Activated CD4-positive, alpha-beta memory T cell treated with anti-CD3 and anti-CD28 coated beads, Interleukin-2, amount 10 ng/mL, durations not matched to agents 7 days and 5 days (primary cell): ENCODE data around the gene ZNF532. TPM values are rescaled to one million over a fixed set of nuclear protein-coding genes. Genes with fewer than 3 reads are reported as not detected.

Experiments used
- CTCF ChIA-PET: fragments of 350-600 bp; sonication (Branson Sonifier 250); formaldehyde crosslinking; loops from one replicate; lab custom pipeline; 2021; ENCODE audit warnings: antibody characterized with exemption, inconsistent platforms; lab: Charles Lee
- POLR2A ChIA-PET: fragments of 350-600 bp; sonication (Branson Sonifier 250); formaldehyde crosslinking; loops from one replicate; lab custom pipeline; 2021; ENCODE audit warnings: antibody characterized with exemption; lab: Charles Lee
- DNase-seq: peaks from one replicate; pipeline ENCODE4 v3.0.0-alpha.2; 2020
- H3K27ac Mint-ChIP-seq: one replicate; pipeline ENCODE4 v1.8.0; 2021; ENCODE audit warnings: mild to moderate bottlenecking, mixed read lengths
- H3K27me3 Mint-ChIP-seq: one replicate; pipeline ENCODE4 v1.8.0; 2021; ENCODE audit warnings: mixed read lengths
- H3K36me3 Mint-ChIP-seq: one replicate; pipeline ENCODE4 v1.8.0; 2021; ENCODE audit warnings: low read depth, mixed read lengths
- H3K4me1 Mint-ChIP-seq: one replicate; pipeline ENCODE4 v1.8.0; 2021; ENCODE audit warnings: mixed read lengths
- H3K4me3 Mint-ChIP-seq: one replicate; pipeline ENCODE4 v1.8.0; 2021; ENCODE audit warnings: mild to moderate bottlenecking, mixed read lengths
- H3K9me3 Mint-ChIP-seq: one replicate; pipeline ENCODE4 v1.8.0; 2021; ENCODE audit warnings: mixed read lengths
- total RNA-seq, 2 experiments: library from RNA; stranded (reverse); gene quantifications; one replicate each; pipeline ENCODE4 v1.2.3, GENCODE V29; 2021

The ZNF532 gene
- total RNA-seq, 2 experiments from 2014 or later = 3.4 to 4.2 TPM

GRCh38 chr18:58858591-58859468 lies 5.8 kb upstream of the ZNF532 start:
- Mint-ChIP-seq H3K4me1 (peaks cover 14% of the 10 kb centered on the region), H3K27me3 (peaks cover 34% of the 10 kb centered on the region), H3K27ac (no peak overlapping the region), H3K4me3 (no peak overlapping the region), H3K36me3 (no peaks in the 10 kb centered on the region), H3K9me3 (no peaks in the 10 kb centered on the region)
- DNase-seq = no peak
- CTCF ChIA-PET = no interaction called here
- POLR2A ChIA-PET = no interaction called here

- CTCF ChIA-PET = no interaction called here
- POLR2A ChIA-PET = no interaction called here
- no peak overlapping the region for H3K4me3 Mint-ChIP-seq
- H3K27ac Mint-ChIP-seq = no peak overlapping the region
- H3K27me3 Mint-ChIP-seq = peaks cover 41% of the 10 kb centered on the region
- DNase-seq = no peak
- H3K36me3 Mint-ChIP-seq = no peaks in the 10 kb centered on the region
- H3K4me1 Mint-ChIP-seq = peaks cover 21% of the 10 kb centered on the region
- H3K9me3 Mint-ChIP-seq = no peaks in the 10 kb centered on the region
Observed at GRCh38 chr18:58859907-58860306, 4.8 kb upstream of the ZNF532 start.

GRCh38 chr18:58860747-58861231 lies 3.9 kb upstream of the ZNF532 start:
- H3K27me3 Mint-ChIP-seq = peaks cover 49% of the 10 kb centered on the region
- no peak overlapping the region for H3K27ac Mint-ChIP-seq
- H3K36me3 Mint-ChIP-seq = no peaks in the 10 kb centered on the region
- peaks cover 21% of the 10 kb centered on the region for H3K4me1 Mint-ChIP-seq
- no peak for DNase-seq
- CTCF ChIA-PET = no interaction called here
- POLR2A ChIA-PET = interaction anchor here (0.6 kb wide), 1 partner anchor 191 kb away, joined by 3 read pairs; no protein-coding TSS in a partner anchor
- H3K4me3 Mint-ChIP-seq = no peak overlapping the region
- H3K9me3 Mint-ChIP-seq = no peaks in the 10 kb centered on the region

- Mint-ChIP-seq H3K4me1 (peaks cover 21% of the 10 kb centered on the region), H3K27ac (no peak overlapping the region), H3K27me3 (peaks cover 53% of the 10 kb centered on the region), H3K36me3 (no peaks in the 10 kb centered on the region), H3K4me3 (no peak overlapping the region), H3K9me3 (no peaks in the 10 kb centered on the region)
- ChIA-PET POLR2A (no interaction called here), CTCF (no interaction called here)
- no peak for DNase-seq
Observed at GRCh38 chr18:58861353-58861752, 3.3 kb upstream of the ZNF532 start.

GRCh38 chr18:58861861-58862301 lies 2.8 kb upstream of the ZNF532 start:
- Mint-ChIP-seq H3K27me3 (peaks cover 57% of the 10 kb centered on the region), H3K9me3 (no peaks in the 10 kb centered on the region), H3K27ac (no peak overlapping the region), H3K4me3 (no peak overlapping the region), H3K36me3 (no peaks in the 10 kb centered on the region), H3K4me1 (peaks cover 21% of the 10 kb centered on the region)
- ChIA-PET POLR2A (no interaction called here), CTCF (no interaction called here)
- no peak for DNase-seq

GRCh38 chr18:58862356-58862755 lies 2.3 kb upstream of the ZNF532 start:
- Mint-ChIP-seq H3K9me3 (no peaks in the 10 kb centered on the region), H3K4me1 (peaks cover 21% of the 10 kb centered on the region), H3K27me3 (peaks cover 55% of the 10 kb centered on the region), H3K4me3 (peak overlapping the region; percentile 60), H3K36me3 (no peaks in the 10 kb centered on the region), H3K27ac (no peak overlapping the region)
- DNase-seq = no peak
- CTCF ChIA-PET = no interaction called here
- POLR2A ChIA-PET = no interaction called here

GRCh38 chr18:58862851-58863538 lies 1.7 kb upstream of the ZNF532 start:
- peak overlapping the region; percentile 60 for H3K4me3 Mint-ChIP-seq
- H3K27ac Mint-ChIP-seq = peak overlapping the region; percentile 62
- POLR2A ChIA-PET = no interaction called here
- CTCF ChIA-PET = no interaction called here
- H3K9me3 Mint-ChIP-seq = no peaks in the 10 kb centered on the region
- peak; percentile 23 for DNase-seq
- H3K36me3 Mint-ChIP-seq = no peaks in the 10 kb centered on the region
- H3K4me1 Mint-ChIP-seq = peaks cover 21% of the 10 kb centered on the region
- H3K27me3 Mint-ChIP-seq = peaks cover 57% of the 10 kb centered on the region

- no peaks in the 10 kb centered on the region for H3K36me3 Mint-ChIP-seq
- H3K4me1 Mint-ChIP-seq = peaks cover 20% of the 10 kb centered on the region
- no peak overlapping the region for H3K27ac Mint-ChIP-seq
- ChIA-PET POLR2A (no interaction called here), CTCF (no interaction called here)
- H3K27me3 Mint-ChIP-seq = peaks cover 59% of the 10 kb centered on the region
- peak; percentile 32 for DNase-seq
- H3K9me3 Mint-ChIP-seq = no peaks in the 10 kb centered on the region
- peak overlapping the region; percentile 33 for H3K4me3 Mint-ChIP-seq
Observed at GRCh38 chr18:58863539-58864145, 1.0 kb upstream of the ZNF532 start.

GRCh38 chr18:58865033-58865590 lies 435 bp downstream of the ZNF532 start:
- ChIA-PET CTCF (no interaction called here), POLR2A (interaction anchor here (1.0 kb wide), 1 partner anchor 13 kb away, joined by 3 read pairs; no protein-coding TSS in a partner anchor)
- DNase-seq = no peak
- Mint-ChIP-seq H3K27ac (no peak overlapping the region), H3K36me3 (no peaks in the 10 kb centered on the region), H3K9me3 (no peaks in the 10 kb centered on the region), H3K27me3 (peaks cover 57% of the 10 kb centered on the region), H3K4me3 (no peak overlapping the region), H3K4me1 (peaks cover 14% of the 10 kb centered on the region)

- H3K27me3 Mint-ChIP-seq = peaks cover 59% of the 10 kb centered on the region
- peaks cover 14% of the 10 kb centered on the region for H3K4me1 Mint-ChIP-seq
Observed at GRCh38 chr18:58865701-58866065, 1.0 kb downstream of the ZNF532 start.

GRCh38 chr18:58866066-58866772 lies 1.5 kb downstream of the ZNF532 start:
- ChIA-PET POLR2A (no interaction called here), CTCF (interaction anchor here (1.4 kb wide), 1 partner anchor 98 kb away, joined by 4 read pairs; no protein-coding TSS in a partner anchor)
- no peaks in the 10 kb centered on the region for H3K9me3 Mint-ChIP-seq
- no peak overlapping the region for H3K4me3 Mint-ChIP-seq
- peaks cover 55% of the 10 kb centered on the region for H3K27me3 Mint-ChIP-seq
- peaks cover 14% of the 10 kb centered on the region for H3K4me1 Mint-ChIP-seq
- no peak overlapping the region for H3K27ac Mint-ChIP-seq
- DNase-seq = no peak
- H3K36me3 Mint-ChIP-seq = no peaks in the 10 kb centered on the region

More at GRCh38 chr18:58865701-58866065, 1.0 kb downstream of the ZNF532 start:
- Mint-ChIP-seq H3K27ac (no peak overlapping the region), H3K9me3 (no peaks in the 10 kb centered on the region), H3K36me3 (no peaks in the 10 kb centered on the region), H3K4me3 (no peak overlapping the region)
- no peak for DNase-seq
- CTCF ChIA-PET = interaction anchor here (1.4 kb wide), 1 partner anchor 97 kb away, joined by 4 read pairs; no protein-coding TSS in a partner anchor
- POLR2A ChIA-PET = interaction anchor here (1.0 kb wide), 1 partner anchor 13 kb away, joined by 3 read pairs; no protein-coding TSS in a partner anchor

- H3K36me3 Mint-ChIP-seq = no peaks in the 10 kb centered on the region
- POLR2A ChIA-PET = no interaction called here
- CTCF ChIA-PET = interaction anchor here (1.4 kb wide), 1 partner anchor 98 kb away, joined by 4 read pairs; no protein-coding TSS in a partner anchor
- H3K4me1 Mint-ChIP-seq = peaks cover 14% of the 10 kb centered on the region
- peaks cover 50% of the 10 kb centered on the region for H3K27me3 Mint-ChIP-seq
- H3K9me3 Mint-ChIP-seq = no peaks in the 10 kb centered on the region
- H3K27ac Mint-ChIP-seq = no peak overlapping the region
- H3K4me3 Mint-ChIP-seq = no peak overlapping the region
- DNase-seq = no peak
Observed at GRCh38 chr18:58866773-58867150, 2.1 kb downstream of the ZNF532 start.
